Endodermal cell (in vitro differentiated cells): Measurements from ENCODE around the gene AATF. TPM values are rescaled to one million over a fixed set of nuclear protein-coding genes. Genes with fewer than 3 reads are reported as not detected.

Experiments used
- DNase-seq: peaks from one replicate; pipeline ENCODE4 v3.0.0-alpha.2; 2017
- H3K27ac ChIP-seq: 2 replicates; pipeline ENCODE4 v1.5.1; 2013; ENCODE audit warnings: mild to moderate bottlenecking, low read depth, low read length, moderate library complexity
- H3K27me3 ChIP-seq: 2 replicates; pipeline ENCODE4 v1.6.1; 2013; ENCODE audit warnings: mild to moderate bottlenecking, low read length, moderate library complexity; ENCODE audit not compliant: insufficient read depth, control insufficient read depth, poor library complexity, severe bottlenecking
- H3K36me3 ChIP-seq: 2 replicates; pipeline ENCODE4 v1.7.0; 2013; ENCODE audit warnings: mild to moderate bottlenecking, low read length, moderate library complexity; ENCODE audit not compliant: control insufficient read depth, insufficient read depth
- H3K4me1 ChIP-seq: one replicate; pipeline ENCODE4 v1.7.0; 2013; ENCODE audit warnings: low read length; ENCODE audit not compliant: control insufficient read depth, insufficient read depth
- H3K4me3 ChIP-seq: 2 replicates; pipeline ENCODE4 v1.5.1; 2013; ENCODE audit warnings: mild to moderate bottlenecking, low read length, moderate library complexity
- H3K9ac ChIP-seq: 2 replicates; pipeline ENCODE4 v1.6.1; 2013; ENCODE audit warnings: mild to moderate bottlenecking, low read length, moderate library complexity; ENCODE audit not compliant: poor library complexity, severe bottlenecking; ENCODE audit errors: extremely low read depth
- H3K9me3 ChIP-seq: 2 replicates; pipeline ENCODE4 v1.6.1; 2013; ENCODE audit warnings: mild to moderate bottlenecking, low read length, moderate library complexity; ENCODE audit not compliant: control insufficient read depth
- H3K27ac Mint-ChIP-seq: 2 replicates; pipeline ENCODE4 v1.8.0; 2020; ENCODE audit warnings: mixed read lengths
- H3K27me3 Mint-ChIP-seq: 2 replicates; pipeline ENCODE4 v1.8.0; 2021; ENCODE audit warnings: mild to moderate bottlenecking, mixed read lengths; ENCODE audit not compliant: insufficient read depth
- H3K36me3 Mint-ChIP-seq: 2 replicates; pipeline ENCODE4 v1.8.0; 2020; ENCODE audit warnings: low read depth, mixed read lengths
- H3K4me1 Mint-ChIP-seq: 2 replicates; pipeline ENCODE4 v1.8.0; 2020; ENCODE audit warnings: mixed read lengths
- H3K4me3 Mint-ChIP-seq: 2 replicates; pipeline ENCODE4 v1.8.0; 2020; ENCODE audit warnings: mild to moderate bottlenecking, moderate library complexity, mixed read lengths
- H3K9me3 Mint-ChIP-seq: 2 replicates; pipeline ENCODE4 v1.8.0; 2020; ENCODE audit warnings: mild to moderate bottlenecking, mixed read lengths
- CTCF ChIP-seq: fragments of 200-600 bp; sonication (generic); conservative IDR thresholded peaks from 2 replicates; pipeline ENCODE4 v1.5.0; 2021; ENCODE audit warnings: antibody characterized with exemption, mild to moderate bottlenecking
- WGBS, 2 experiments: methylation state at CpG; one replicate each; pipeline versions ENCODE4 v1.1.5 to v1.1.7; 2013; ENCODE audit warnings: missing lambda C conversion rate in 2 of 2, mixed read lengths in 1 of 2; ENCODE audit not compliant: insufficient coverage in 1 of 2, insufficient read length in 1 of 2; 5-methylcytosine and 5-hydroxymethylcytosine counted together
- total RNA-seq, 2 donors: library from RNA; stranded (reverse); fragmentation: NEBNext Ultra II Directional in 1 of 2; extraction: Animal tissue kit (Norgen Biotek cat#: 25700) in 1 of 2; gene quantifications; 2 replicates in 1 of 2; 3 replicates in 1 of 2; pipeline ENCODE4 v1.2.1, GENCODE V29; 2021

AATF gene
- total RNA-seq, 2 donors from 2014 or later: 90.7 TPM

DNA sequence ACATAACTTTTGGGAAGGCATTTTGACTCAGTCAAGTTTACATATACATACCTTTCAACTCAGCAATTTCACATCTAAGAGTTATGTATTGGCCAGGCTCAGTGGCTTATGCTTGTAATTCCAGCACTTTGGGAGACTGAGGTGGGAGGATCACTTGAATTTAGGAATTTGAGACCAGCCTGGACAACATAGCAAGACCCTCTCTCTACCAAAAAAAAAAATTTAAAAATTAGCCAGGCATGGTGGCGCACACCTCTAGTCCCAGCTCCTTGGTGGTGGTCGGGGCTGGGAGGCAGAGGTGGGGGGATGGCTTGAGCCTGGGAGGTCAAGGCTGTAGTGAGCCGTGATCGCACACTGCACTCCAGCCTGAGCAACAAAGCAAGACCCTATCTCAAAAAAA, 79.3 kb downstream of the AATF start:
- Mint-ChIP-seq H3K27ac (no peak overlapping the region), H3K27me3 (no peaks in the 10 kb centered on the region), H3K4me3 (no peak overlapping the region), H3K4me1 (peaks cover 8% of the 10 kb centered on the region), H3K36me3 (peaks cover 49% of the 10 kb centered on the region), H3K9me3 (peaks cover 6% of the 10 kb centered on the region)
- Histone ChIP-seq H3K27ac (no peak overlapping the region), H3K27me3 (no peaks in the 10 kb centered on the region), H3K9ac (no peak overlapping the region), H3K36me3 (peaks cover 57% of the 10 kb centered on the region), H3K4me3 (no peak overlapping the region), H3K9me3 (peaks cover 17% of the 10 kb centered on the region), H3K4me1 (no peaks in the 10 kb centered on the region)
- no peak for TF ChIP-seq CTCF
- no peak for DNase-seq
- 100% methylated on average over 2 of the region's 4 CpGs; no CpG with 5 or more reads in 1 of the 2 experiments for WGBS, 2 experiments

- WGBS, 2 experiments: 92 to 99% methylated on average over 2 to 4 of the region's 4 CpGs
Measured at GRCh38 chr17:37031493-37032083, 82.8 kb downstream of the AATF start.

DNA sequence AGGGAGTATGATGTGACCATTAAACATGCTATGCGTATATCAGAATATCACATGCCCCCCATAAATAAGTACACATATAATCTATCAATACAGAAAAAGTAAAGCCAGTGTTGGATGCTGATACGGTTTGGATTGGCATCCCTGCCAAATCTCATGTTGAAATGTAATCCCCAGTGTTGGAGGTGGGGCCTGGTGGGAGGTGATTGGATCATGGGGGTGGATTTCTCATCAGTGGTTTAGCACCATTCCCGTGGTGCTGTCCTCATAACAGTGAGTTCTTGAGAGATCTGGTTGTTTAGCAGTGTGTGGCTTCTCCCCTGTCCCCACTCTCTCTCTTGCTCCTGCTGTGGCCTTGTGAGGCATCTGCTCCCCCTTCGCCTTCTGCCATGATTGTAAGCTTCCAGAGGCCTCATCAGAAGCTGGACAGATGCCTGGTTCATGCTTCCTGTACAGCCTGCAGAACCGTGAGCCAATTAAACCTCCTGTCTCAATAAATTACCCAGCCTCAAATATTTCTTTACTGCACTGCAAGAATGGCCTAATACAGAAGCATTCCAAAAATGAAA, 88.9 kb downstream of the AATF start:
- Histone ChIP-seq H3K9me3 (no peaks in the 10 kb centered on the region), H3K36me3 (peaks cover 58% of the 10 kb centered on the region), H3K27me3 (no peaks in the 10 kb centered on the region), H3K27ac (no peak overlapping the region), H3K4me1 (no peaks in the 10 kb centered on the region), H3K9ac (no peak overlapping the region), H3K4me3 (no peak overlapping the region)
- Mint-ChIP-seq H3K27me3 (no peaks in the 10 kb centered on the region), H3K4me3 (no peak overlapping the region), H3K9me3 (no peaks in the 10 kb centered on the region), H3K36me3 (peaks cover 45% of the 10 kb centered on the region), H3K4me1 (no peaks in the 10 kb centered on the region), H3K27ac (no peak overlapping the region)
- TF ChIP-seq CTCF: no peak
- 86% methylated on average over 1 to 5 of the region's 5 CpGs for WGBS, 2 experiments
- no peak for DNase-seq

More at GRCh38 chr17:37031493-37032083, 82.8 kb downstream of the AATF start:
- Histone ChIP-seq H3K9me3 (peaks cover 17% of the 10 kb centered on the region), H3K27ac (no peak overlapping the region), H3K4me1 (no peaks in the 10 kb centered on the region), H3K27me3 (no peaks in the 10 kb centered on the region), H3K36me3 (peaks cover 61% of the 10 kb centered on the region), H3K9ac (no peak overlapping the region), H3K4me3 (no peak overlapping the region)
- no peak for TF ChIP-seq CTCF
- Mint-ChIP-seq H3K9me3 (peaks cover 6% of the 10 kb centered on the region), H3K4me1 (no peaks in the 10 kb centered on the region), H3K4me3 (no peak overlapping the region), H3K27me3 (no peaks in the 10 kb centered on the region), H3K27ac (no peak overlapping the region), H3K36me3 (peaks cover 62% of the 10 kb centered on the region)
- no peak for DNase-seq
